NOMO-1 treated with DMSO at 0.1 percent for 48 hours (cell line): ENCODE data around the gene HHIPL1.

Source experiments
- DNase-seq: peaks from one replicate; lab custom pipeline; 2025; ENCODE audit not compliant: unreplicated experiment; lab: John Stamatoyannopoulos, UW

The HHIPL1 gene

GRCh38 chr14:99674064-99674650 lies 29.2 kb downstream of the HHIPL1 start:
- DNase-seq: no peak

DNA sequence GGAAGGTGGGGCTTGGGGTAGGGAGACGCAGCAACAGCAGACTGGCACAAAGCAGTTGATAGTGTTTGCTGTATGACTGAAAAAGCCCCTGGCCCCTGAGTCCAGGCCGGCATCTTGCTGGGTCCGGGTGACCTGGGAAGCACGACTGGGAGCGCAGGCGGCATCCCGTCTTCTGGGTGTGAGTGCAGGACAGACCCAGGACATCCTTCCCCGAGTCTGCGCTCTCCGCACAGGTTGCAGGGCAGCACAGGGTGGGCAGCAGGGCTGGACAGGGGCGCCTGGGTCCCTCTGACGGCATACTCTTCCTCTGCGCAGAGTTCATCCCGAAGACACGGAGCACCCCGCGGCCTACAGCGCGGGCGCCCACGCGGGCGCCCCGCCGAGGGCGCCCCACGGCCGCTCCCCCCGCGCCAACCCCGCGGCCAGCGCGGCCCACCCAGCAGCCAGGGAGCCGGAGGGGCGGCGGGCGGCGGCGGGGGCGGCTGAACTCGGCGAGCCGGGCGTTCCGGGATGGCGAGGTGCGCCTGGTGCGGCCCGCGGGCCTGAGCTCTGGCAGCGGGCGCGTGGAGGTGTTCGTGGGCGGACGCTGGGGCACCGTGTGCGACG lies 29.9 kb downstream of the HHIPL1 start:
- no peak for DNase-seq

DNA sequence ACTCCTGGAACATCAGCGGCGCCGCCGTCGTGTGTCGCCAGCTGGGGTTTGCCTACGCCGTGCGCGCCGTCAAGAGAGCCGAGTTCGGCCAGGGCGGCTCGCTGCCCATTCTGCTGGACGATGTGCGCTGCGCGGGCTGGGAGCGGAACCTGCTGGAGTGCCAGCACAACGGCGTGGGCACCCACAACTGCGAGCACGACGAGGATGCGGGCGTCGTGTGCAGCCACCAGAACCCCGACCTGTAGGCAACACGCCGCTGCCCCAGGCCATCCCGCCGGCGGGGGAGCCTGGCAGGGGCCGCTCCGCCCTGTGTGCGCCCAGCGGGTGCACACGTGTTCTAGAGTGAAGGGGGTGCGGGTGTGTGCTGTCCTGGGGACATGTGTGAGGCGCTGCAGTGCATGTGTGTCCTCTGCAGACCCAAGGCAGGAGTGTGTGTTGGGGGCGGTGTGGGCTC lies 30.5 kb downstream of the HHIPL1 start:
- DNase-seq: no peak

DNA sequence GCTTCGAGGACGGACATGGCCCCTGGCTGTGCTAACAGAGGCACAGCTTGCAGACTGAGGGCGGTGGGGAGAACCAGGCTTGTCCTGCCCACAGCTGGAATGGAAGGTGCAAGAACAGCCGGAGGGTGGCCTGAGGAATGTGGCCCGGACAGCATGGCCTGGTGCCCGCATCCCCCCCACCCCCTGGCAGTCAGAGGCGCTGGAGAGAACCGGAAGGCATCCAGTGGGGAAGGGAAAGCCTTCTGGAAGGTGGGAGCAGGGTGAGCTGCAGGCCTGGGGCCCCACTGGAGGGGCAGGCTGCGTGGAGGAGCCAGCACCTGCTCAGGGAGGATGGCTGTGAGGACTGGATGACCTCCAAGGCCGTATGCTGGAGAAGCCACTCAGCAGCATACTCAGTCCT lies 31.0 kb downstream of the HHIPL1 start:
- no peak for DNase-seq

DNA sequence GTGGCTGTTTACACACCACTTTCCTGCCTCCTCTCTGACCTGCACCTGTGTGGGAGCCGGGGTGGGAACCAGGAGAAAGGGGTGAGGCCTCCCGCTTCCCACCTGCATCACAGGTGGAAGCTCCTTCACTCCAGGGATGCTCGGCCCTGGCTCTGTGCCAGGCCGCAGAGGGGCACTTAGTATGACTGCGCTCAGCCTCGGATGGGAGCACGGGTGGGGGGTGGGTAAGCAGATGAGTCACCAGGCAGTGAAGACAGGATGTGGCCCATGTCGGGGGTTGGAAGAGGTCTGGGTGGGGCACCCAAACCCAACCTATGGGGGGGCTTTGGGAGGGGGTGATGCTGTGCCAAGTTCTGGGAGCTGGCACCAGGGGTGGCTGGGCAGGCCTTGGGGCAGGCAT lies 31.7 kb downstream of the HHIPL1 start:
- no peak for DNase-seq

- DNase-seq: no peak
These were observed 32.6 kb downstream of the HHIPL1 start for GRCh38 chr14:99677231-99678140.

DNA sequence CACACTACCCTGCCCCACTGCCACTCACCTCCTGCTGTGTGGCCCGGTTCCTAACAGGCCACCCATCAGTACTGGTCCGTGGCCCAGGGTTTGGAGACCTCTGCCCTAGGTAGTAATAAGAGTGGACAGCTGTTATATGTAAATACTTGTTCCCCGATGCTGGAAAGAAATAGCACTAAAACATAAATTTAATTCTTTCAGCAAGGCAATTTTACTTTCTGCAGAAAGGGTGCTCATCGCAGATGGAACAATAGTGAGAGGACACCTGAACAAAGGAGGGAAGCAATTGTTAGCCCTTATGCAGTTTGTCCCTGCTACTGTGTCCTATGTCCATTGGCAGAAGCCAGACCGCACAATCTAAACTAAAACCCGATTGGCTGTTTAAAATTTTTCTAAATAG lies 33.3 kb downstream of the HHIPL1 start:
- no peak for DNase-seq

DNA sequence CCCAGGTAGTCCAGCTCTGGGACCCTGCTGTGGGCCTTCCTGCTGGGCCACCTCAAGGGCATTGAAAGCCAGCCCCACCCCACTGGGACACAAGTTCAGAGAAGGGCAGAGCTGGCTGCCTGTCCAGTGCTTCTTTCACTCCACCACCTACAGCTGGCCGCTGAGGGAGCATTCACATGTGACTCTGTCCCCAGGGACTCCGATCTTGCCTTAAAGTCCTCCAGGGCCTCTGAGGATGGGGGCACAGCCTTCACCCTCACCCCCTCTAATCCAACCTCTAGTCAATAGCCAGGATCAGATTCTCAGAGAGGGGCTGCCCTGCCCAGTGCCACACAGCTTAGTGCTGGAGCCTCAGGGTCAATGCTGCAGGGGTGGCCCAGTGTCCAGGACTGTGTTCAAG lies 34.2 kb downstream of the HHIPL1 start:
- DNase-seq: no peak

DNA sequence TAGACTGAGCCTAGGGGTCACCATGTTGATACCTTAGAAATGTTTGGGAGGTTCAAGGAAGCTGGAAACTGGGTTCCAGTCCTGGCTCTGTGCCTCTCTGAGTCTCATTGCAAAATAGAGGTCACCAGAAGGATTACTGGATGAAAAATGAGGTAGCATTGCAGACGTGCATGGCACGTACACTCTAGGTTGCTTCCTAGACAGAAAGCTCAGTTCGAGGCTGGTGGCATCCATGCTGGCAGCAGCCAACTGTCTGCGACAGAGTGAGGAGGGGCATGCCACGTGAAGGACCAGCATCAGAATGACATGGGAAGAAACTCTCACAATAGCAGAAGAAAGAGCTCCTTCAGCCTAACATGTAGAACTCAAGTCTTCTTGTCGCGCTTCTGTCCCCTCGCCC lies 34.6 kb downstream of the HHIPL1 start:
- DNase-seq: no peak

DNA sequence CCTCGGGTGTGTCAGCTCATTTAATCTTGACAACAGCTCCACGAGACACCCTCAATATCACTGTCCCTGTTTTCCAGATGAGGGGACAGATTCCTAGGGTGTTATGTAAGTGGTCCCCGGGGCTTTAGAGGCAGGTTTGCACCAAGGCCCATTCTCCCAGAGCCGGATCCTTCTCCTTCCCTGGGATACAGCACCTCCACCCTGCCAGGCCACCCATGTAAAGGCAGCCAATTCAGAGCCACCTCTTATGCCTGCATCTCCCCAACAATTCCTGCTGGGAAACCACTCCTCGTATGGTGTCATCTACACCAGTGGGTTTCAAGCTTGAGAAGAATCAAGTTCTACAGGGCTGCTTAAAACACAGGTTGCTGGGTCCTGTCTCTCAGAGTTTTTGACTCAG lies 35.1 kb downstream of the HHIPL1 start:
- no peak for DNase-seq

GRCh38 chr14:99681101-99681831 lies 36.3 kb downstream of the HHIPL1 start:
- DNase-seq: no peak

DNA sequence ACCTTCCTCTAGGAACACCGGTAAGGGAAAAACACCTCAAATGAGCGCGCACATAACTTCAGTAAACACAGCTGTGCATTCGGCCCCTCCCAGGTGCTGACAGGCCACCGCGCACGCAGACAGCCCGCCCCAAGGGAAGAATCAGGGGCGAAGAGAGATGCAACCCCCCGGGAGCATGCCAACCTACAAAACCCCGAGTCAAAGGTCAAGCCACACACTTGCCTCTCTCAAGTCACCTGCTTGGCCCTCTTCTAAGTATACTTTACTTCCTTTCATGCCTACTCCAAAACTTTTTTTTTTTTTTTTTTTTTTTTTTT lies 36.9 kb downstream of the HHIPL1 start:
- DNase-seq: no peak

DNA sequence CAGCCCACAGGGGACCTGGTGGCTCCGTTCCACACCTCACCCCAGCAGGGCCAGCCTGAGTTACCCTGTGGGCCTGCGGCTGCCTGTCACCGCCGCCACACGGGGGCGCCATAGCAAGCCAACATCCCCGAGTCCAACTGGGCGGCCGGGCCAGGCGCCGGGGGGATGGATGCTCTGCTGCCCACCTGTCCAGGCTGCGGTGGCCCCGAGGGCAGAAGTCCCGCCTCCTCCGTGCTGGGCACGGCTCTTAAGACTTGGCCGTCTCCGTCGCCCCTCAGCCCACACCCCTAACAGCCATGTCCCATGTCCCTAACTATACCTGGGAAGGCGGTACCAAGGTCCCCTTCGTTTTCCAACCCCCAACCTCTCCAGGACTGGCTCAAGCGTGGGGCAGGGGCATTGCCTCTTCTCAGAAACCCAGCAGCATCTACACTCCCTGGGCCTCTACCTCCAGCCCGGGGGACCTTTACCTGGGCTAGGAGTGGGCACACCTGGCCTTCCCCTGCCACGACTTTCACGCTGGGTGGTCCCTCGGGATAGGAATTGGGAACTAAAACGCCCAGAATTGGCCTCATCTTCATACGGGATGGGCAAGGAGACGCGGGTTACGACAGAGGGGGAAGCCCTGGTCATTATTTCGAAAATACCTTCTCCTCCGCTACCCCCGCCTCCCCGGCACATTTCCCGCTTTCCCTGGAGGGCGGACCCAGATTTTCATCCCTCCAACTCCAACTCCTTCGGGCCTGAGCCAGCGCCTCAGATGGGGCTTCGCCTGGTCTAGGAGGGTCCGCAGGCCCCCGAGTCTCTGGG lies 38.1 kb downstream of the HHIPL1 start:
- DNase-seq: peak; percentile 45

- DNase-seq: peak; percentile 97
These were observed 38.9 kb downstream of the HHIPL1 start, which contains the start of gene CYP46A1 for GRCh38 chr14:99683619-99684409. Gene CYP46A1, plus strand, starts transcription at chr14:99684298. Its CDS starts 120 bp downstream, at chr14:99684418.

DNA sequence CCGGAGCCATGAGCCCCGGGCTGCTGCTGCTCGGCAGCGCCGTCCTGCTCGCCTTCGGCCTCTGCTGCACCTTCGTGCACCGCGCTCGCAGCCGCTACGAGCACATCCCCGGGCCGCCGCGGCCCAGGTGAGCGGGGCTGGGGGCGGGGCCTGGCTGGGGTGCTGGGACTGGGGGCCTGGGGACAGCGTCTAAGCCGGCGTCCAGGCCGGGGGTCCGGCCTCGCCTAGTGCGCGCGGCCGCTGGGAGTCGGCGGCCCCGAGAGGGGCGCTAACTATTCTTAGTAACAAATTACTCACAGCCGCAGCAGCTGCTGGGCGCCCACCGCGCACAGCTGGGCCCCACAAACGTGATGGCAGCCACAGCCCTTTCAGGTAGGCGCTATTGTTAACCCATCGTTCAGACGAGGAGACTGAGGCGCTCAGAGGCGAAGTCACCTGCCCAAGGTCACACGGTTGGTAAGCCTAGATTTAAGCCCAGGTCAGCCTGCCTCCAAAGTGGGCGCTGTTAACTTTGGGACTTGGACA lies 39.5 kb downstream of the HHIPL1 start:
- DNase-seq: no peak

DNA sequence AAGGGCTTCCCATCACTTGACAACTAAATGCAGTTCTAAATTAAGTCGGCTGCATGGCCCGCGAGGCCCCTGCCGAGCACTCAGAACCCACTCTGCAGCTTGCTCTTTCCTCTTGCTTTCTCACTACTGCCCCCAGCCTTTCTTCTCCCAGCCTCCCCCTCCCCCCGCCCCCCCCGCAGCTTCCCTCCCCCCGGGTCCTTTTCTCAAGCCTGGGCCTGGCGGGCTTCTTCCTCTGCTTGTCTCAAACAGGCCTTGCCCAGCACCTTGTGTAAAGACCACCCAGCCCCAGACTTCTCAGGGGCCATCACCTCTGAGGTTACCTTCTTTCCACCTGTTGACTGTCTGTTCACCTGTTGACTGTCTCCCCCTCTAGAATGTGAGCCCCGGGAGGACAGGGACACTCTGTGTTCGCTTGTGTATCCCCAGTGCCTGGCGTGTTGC lies 40.2 kb downstream of the HHIPL1 start:
- DNase-seq: no peak

DNA sequence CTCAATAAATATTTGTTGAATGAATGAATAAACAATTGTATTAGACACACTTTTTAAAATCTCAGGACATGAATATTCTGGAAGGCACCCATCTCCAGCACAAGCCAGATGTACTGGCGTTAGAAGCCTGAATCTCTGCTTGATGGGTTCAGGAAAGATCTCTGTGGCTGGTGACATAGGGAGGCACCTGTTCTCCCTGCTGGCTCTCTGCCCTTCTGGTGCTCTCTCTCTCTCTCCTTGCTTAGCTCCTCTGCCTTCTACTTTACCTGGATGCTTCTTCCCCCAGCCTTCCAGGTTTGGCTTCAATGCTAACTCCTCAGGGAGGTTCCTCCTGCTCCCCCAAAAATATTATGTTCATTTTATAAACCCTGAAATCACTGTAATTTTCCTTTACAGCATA lies 40.7 kb downstream of the HHIPL1 start:
- no peak for DNase-seq

- no peak for DNase-seq
These were observed 41.8 kb downstream of the HHIPL1 start for GRCh38 chr14:99686557-99687283.
